HG03457 (cell line): ENCODE results near the gene POP5.

ENCODE experiments used
- ATAC-seq: cut with Tn5 transposase; IDR thresholded peaks from one replicate; pipeline ENCODE4 v1.9.1; 2021; ENCODE audit warnings: moderate number of reproducible peaks; ENCODE audit not compliant: unreplicated experiment

The POP5 gene

DNA sequence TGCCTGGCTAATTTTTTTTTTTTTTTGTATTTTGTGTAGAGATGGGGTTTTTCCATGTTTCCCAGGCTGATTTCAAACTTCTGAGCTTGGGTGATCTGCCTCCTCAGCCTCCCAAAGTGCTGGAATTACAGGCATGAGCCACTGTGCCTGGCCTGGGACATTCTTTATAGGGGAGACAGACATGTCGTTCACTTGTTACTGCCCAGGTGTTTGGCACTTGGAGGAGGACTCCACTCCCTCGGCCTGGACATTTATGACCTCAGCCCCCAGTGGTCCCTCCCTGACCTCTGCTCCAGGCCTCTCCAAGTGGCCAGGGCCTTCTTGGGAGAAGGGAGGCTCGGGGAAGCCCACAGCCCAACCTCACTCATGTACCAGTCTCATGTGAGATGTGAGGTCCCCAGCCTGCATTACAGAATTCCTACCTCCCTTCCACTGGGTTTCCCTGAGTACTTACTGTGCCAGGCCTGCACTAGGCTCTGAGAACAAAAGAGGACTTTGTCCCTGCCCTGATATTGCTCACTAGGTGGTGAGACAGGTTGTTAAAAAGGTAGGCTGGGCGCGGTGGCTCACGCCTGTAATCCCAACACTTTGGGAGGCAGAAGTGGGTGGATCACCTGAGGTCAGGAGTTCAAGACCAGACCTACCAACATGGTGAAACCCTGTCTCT lies 9.7 kb upstream of the POP5 start:
- ATAC-seq: no peak

DNA sequence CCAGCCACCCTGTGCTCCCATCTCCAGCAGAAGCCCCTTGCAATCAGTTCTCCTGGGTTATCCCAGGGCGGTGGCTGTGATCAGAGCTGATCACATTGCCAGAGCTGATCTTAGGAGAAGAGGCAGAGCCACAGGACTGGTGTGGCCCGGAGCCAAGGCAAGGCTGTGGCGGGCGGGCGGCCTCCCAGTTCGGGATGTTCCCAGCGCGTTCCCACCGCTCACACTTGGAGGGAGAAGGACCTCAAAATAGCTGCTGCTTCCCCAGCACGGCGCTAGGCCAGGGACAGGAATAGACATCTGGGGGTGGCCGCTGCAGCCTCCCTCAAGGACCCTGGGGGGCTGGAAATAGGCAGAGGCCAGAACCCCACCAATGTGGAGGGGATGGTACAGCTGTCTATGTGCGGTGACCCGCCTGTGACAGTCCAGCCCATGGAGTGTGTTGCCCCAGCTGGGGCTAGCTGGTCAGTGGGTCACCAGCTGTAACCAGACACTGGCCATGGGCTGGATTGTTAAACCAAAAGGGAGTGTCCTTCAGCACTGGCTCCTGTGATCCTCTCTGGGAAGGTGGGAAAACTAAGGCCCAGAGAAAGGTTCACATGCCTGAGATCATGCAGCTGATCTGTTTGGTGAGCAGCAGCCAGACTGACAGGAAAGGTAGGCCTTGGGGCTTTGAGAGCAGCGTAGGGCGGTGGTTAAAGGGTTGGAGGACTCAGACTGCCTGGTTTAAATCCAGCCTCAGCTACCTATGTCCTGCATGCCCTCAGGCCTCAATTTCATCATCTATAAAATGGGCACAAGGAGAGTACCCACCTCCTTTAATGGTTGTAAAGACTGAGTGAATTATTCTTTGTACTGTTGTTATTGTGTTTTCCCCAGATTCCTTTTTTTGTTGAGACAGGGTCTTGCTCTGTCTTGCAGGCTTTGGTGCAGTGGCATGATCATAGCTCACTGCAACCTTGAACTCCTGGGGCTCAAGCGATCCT lies 8.0 kb upstream of the POP5 start:
- no peak for ATAC-seq

- no peak for ATAC-seq
Measured at GRCh38 chr12:120588371-120588770, 7.2 kb upstream of the POP5 start.

- no peak for ATAC-seq
Measured at GRCh38 chr12:120586860-120587259, 5.7 kb upstream of the POP5 start.

DNA sequence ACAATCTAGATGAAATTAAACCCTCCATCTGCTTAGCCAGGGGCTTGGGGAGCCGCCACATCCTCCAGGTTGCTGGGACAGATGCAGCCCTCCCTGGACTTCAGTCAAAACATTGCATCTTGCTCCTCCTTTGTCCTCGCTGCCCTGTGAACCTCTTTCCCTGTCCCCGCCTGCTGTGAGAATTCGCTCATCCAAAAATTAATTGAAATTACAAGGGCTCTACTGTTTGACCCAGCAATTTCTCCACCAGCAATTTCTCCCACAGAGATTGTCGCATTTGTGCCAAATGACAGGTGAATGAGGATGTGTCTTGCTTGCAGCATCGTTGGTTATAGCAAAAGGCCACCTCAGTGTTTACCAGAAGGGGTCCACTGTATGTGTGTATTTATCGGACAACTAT lies 5.0 kb upstream of the POP5 start:
- no peak for ATAC-seq

DNA sequence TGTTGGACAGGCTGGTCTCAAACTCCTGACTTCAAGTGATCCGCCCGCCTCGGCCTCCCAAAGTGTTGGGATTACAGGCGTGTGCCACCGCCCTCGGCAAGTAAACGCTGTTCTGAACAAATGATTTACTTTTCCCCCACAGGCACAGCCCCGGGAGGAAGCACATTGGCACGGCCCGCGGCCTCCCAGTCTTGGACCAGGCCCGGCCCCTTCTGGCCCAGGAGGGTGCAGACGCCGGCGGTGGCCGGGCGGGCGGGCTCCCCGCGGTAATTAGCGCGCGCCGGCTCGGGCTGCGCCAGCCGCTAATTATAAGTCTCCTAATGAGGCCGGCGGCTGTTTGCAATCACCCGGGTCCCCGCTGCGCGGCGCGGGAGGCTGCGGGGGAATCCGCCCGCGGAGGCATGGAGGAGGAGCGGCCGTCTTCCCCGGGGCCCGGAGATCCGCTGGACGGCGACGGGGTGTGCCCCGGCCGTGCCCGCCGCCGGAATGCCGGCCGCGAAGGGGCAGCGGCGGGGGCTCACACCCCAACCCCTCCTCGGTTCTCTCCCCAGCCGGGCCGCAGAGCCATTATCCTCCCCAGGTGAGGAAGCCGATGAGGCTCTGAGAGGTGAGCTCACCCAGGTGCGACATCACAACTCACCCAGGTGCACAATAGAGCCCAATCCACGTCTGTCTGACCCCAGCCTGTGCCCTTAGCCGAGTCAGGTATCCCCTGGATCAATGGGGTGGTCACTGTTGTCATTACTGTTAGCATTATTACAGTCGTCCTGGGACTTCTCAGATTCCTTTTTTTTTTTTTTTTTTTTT lies 3.3 kb upstream of the POP5 start:
- no peak for ATAC-seq

- ATAC-seq: no peak
Measured at GRCh38 chr12:120583478-120584030, 2.4 kb upstream of the POP5 start.

DNA sequence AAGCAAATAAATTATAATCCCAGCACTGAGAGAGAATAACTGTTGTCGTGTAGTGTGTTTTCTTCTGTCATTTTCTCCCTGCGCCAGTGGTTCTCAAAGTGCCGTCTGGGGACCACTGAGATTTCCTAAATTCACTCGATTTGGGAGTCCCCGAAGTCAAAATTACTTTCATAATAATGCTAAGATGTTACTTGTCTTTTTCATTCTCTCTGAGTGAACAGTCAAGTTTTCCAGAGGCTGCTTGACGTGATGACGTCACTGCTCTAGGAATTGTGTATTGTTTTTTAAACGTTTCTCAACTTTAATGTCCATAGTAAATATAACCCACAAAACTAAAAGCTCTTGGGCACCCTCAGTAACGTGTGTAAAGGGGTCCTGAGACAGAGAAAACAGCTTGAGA lies 796 bp upstream of the POP5 start:
- no peak for ATAC-seq

DNA sequence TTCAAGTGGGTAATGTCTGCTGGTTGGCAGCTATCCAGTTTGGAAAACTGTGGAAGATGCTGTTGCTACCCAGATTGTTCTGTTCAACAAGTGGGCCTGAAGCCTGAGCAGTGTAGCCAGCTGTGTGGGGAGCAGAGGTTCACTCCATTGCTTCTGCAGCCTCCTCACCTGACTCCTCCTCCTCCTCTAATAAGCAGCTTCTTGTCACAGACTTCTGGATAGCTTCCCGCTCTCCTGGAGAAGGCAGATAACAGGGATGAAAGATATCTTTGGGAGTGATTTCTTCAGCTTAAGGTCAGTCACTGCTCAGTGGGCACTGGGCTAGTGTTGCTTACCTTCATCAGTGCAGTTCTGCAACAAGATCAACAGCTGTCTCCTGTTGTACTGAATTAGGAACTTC lies 2.0 kb downstream of the POP5 start:
- no peak for ATAC-seq

GRCh38 chr12:120574106-120574505 lies 7.1 kb downstream of the POP5 start:
- no peak for ATAC-seq

- ATAC-seq: no peak
Measured at GRCh38 chr12:120573560-120573959, 7.6 kb downstream of the POP5 start.

DNA sequence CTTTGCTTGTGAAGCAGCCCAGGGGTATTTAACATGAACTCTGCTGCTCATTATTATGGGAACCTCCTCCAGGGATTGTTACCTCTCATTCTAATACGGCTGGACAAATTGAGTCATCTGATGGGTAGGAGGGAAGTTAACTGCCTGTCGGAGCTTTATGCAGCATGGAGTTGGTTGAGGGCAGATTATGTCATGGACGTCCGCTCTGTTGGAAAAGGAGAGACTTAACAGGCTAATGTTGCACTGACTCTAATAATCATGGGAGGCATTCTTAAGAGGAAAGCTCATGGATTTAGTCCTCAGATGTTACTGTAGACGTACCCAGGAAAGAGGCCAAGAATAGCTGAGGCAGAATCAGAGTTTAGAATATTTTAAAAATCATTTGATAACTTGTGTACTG lies 9.9 kb downstream of the POP5 start:
- no peak for ATAC-seq

- ATAC-seq: no peak
Measured at GRCh38 chr12:120563495-120563894, 17.7 kb downstream of the POP5 start.

- no peak for ATAC-seq
Measured at GRCh38 chr12:120562906-120563305, 18.3 kb downstream of the POP5 start.

DNA sequence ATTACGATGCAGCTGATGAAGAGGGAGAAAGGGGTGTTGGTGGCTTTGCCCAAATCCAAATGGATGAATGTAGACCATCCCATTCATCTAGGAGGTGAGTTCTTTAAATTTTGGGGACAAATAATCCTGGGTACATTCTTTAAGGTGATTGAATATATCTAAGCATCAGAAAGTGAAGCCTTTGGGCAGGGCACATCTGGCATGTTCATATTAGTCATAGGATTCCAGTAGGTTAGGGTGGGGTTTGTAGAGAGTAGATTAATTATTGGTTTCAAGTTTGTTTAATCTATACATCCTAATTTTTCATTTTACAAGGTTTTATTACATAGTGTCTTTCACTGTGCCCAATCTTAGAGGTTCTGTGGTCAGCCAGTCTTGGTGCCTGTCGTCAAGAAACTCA lies 23.6 kb downstream of the POP5 start:
- ATAC-seq: no peak

- ATAC-seq: no peak
Measured at GRCh38 chr12:120554678-120555077, 26.5 kb downstream of the POP5 start.

DNA sequence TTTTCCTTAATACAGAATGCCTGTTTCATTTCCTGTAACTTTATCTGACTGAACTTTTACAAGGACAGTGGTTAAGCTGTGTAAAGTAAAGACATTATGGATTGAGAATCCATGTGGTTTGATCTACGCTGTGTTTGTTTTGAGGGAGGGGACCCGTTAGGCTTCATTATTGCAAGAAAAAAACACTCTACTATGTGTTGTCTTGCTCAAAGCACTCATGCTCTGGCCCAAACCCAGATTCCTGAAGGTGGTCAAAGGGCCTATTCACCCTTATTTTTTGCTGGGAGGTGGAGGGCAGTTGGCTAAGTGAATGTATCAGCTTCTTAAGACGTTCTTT lies 35.2 kb downstream of the POP5 start:
- ATAC-seq: no peak

DNA sequence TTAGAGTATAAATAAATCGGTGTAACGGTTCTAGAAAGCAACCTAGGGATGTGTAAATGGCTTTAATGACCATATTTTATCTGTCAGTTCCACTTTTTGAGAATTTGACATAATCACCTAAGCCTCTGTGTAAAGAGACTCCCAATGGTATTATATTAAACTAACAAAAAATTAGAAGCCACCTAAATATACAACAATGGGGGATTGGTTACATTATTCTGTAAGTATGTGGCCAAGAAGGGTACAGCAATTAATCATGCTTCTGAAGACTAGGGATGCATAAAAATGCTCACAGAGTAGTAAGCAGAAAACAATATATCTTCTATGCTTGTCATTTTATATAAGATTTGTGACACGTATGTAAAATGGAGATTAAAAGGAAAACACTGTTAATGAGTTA lies 36.5 kb downstream of the POP5 start:
- no peak for ATAC-seq

DNA sequence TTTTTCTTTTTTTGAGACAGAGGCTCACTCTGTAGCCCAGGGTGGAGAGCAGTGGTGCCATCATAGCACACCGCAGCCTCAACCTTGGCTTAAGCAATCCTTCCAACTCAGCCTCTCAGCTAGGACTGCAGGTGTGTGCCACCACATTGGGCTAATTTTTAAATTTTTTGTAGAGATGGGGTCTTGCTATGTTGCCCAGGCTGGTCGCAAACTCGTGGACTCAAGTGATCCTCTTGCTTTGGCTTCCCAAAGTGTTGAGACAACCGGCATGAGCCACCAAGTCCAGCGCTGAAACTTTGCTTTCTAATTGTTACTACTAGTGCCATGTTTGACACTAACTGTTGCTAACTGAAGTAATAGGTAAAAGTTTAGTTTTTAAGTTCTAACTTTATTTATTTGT lies 39.0 kb downstream of the POP5 start:
- ATAC-seq: no peak

- no peak for ATAC-seq
Measured at GRCh38 chr12:120540445-120540844, 40.8 kb downstream of the POP5 start.

DNA sequence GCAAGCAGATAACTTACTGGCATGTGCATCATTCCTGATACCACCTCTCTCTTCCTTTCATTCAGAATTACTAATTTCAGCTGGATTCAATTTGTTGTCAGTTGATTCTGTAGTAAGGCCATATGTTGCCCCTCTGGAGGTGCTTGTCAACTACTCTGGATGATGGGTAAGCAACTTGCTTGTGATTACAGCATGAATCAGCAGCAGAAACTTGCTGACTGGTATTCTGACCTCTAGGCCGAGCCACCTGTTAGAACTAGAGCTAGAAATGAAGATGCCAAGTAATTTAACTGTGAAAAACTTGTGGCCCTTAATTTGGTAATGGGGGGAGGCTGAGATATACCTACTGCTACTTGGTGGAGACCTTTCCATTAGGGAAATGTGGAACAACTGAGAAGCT lies 41.9 kb downstream of the POP5 start:
- no peak for ATAC-seq
